HCT116 (cell line): ENCODE results near the gene IL1RAPL1. TPM values are rescaled to one million over a fixed set of nuclear protein-coding genes. Genes with fewer than 3 reads are reported as not detected.

Experiments
- ATAC-seq: fragments of 200-7000 bp; cut with Tn5 transposase; 2 replicates; pipeline ENCODE4 v1.9.1; 2020; ENCODE audit warnings: mild to moderate bottlenecking, moderate library complexity
- BruUV-seq: library from RNA; stranded (reverse); fragments of 400-500 nt; replicated peaks from 2 replicates; lab custom pipeline; 2021; lab: Mats Ljungman, UMichigan
- CTCF ChIA-PET: fragments of 300-600 bp; sonication (Branson Sonifier 250); formaldehyde crosslinking; loops from one replicate; lab custom pipeline; 2021; ENCODE audit warnings: antibody characterized with exemption; lab: Charles Lee
- POLR2A ChIA-PET: fragments of 300-600, 350-600 bp; sonication (Branson Sonifier 250); formaldehyde crosslinking; loops from one replicate; lab custom pipeline; 2021; ENCODE audit warnings: antibody characterized with exemption; lab: Charles Lee
- RAD21 ChIA-PET, 2 experiments: fragments of 300-600 bp; sonication (Branson Sonifier 250); formaldehyde crosslinking; loops; one replicate each; lab custom pipeline; 2023; ENCODE audit warnings: low total read pairs in 2 of 2; ENCODE audit not compliant: uncharacterized antibody in 2 of 2, unreplicated experiment in 2 of 2, low non-redundant PET in 1 of 2; lab: Charles Lee
- DNase-seq: peaks from one replicate; pipeline ENCODE4 v3.0.0-alpha.2; 2010; ENCODE audit warnings: low read depth, low spot score
- H2AFZ ChIP-seq: fragments of 200-600 bp; shearing (Covaris generic), sonication (generic); 2 replicates; pipeline ENCODE4 v1.6.1; 2017; ENCODE audit warnings: low read depth, mixed run types, mixed read lengths, antibody characterized with exemption, low read length; ENCODE audit not compliant: poor library complexity, severe bottlenecking
- H3K27ac ChIP-seq: 2 replicates; pipeline ENCODE4 v1.5.1; 2012; ENCODE audit warnings: low read depth, low read length
- H3K27me3 ChIP-seq: fragments of 200-600 bp; sonication (generic); 2 replicates; pipeline ENCODE4 v1.6.1; 2016; ENCODE audit warnings: mixed run types, low read length, mixed read lengths; ENCODE audit not compliant: insufficient read depth
- H3K36me3 ChIP-seq, 2 experiments: fragments of 200-500 bp in 1 of 2; fragments of 200-600 bp in 1 of 2; sonication (Bioruptor generic) in 1 of 2; sonication (generic) in 1 of 2; 2 replicates each; pipeline versions ENCODE4 v1.5.1 to v1.6.1; 2014 to 2016; ENCODE audit warnings: low read length in 2 of 2, inconsistent platforms in 1 of 2, mixed read lengths in 1 of 2, mixed run types in 1 of 2; ENCODE audit not compliant: insufficient read depth in 2 of 2, control insufficient read depth in 1 of 2
- H3K4me1 ChIP-seq, 2 experiments: fragments of 200-600 bp in 1 of 2; sonication (generic) in 1 of 2; 2 replicates each; pipeline versions ENCODE4 v1.5.1 to v1.6.1; 2012 to 2017; ENCODE audit warnings: low read length in 2 of 2, inconsistent platforms in 1 of 2, mild to moderate bottlenecking in 1 of 2, mixed read lengths in 1 of 2, mixed run types in 1 of 2, moderate library complexity in 1 of 2; ENCODE audit not compliant: insufficient read depth in 2 of 2, control insufficient read depth in 1 of 2
- H3K4me2 ChIP-seq: fragments of 200-600 bp; sonication (generic); 2 replicates; pipeline ENCODE4 v1.6.1; 2017; ENCODE audit warnings: mixed run types, low read length, mixed read lengths
- H3K4me3 ChIP-seq, 2 experiments: fragments of 200-600 bp in 1 of 2; sonication (generic) in 1 of 2; replicated peaks in 1 of 2; 2 replicates each; pipeline ENCODE4 v1.5.1; 2011 to 2016; ENCODE audit warnings: low read length in 2 of 2, control low read depth in 1 of 2, low read depth in 1 of 2, mild to moderate bottlenecking in 1 of 2, mixed read lengths in 1 of 2, mixed run types in 1 of 2
- H3K79me2 ChIP-seq: fragments of 200-600 bp; sonication (generic); 2 replicates; pipeline ENCODE4 v1.6.1; 2017; ENCODE audit warnings: mild to moderate bottlenecking, mixed run types, low read length, moderate library complexity, mixed read lengths; ENCODE audit not compliant: insufficient read depth
- H3K9ac ChIP-seq: fragments of 200-600 bp; sonication (generic); 2 replicates; pipeline ENCODE4 v1.6.1; 2016; ENCODE audit warnings: low read length, mixed read lengths
- H3K9me2 ChIP-seq: fragments of 200-600 bp; sonication (generic), shearing (Covaris generic); 2 replicates; pipeline ENCODE4 v1.6.1; 2017; ENCODE audit warnings: mixed run types, mild to moderate bottlenecking, moderate library complexity; ENCODE audit not compliant: insufficient read depth
- H3K9me3 ChIP-seq, 2 experiments: fragments of 200-500 bp in 1 of 2; fragments of 200-600 bp in 1 of 2; sonication (Bioruptor generic) in 1 of 2; sonication (generic) in 1 of 2; 2 replicates each; pipeline ENCODE4 v1.6.1; 2014 to 2017; ENCODE audit warnings: low read length in 2 of 2, mixed read lengths in 2 of 2, inconsistent platforms in 1 of 2, low read depth in 1 of 2, mild to moderate bottlenecking in 1 of 2, mixed run types in 1 of 2, moderate library complexity in 1 of 2; ENCODE audit not compliant: control insufficient read depth in 1 of 2, insufficient read depth in 1 of 2
- H4K20me1 ChIP-seq: fragments of 200-600 bp; sonication (generic), shearing (Covaris generic); 2 replicates; pipeline ENCODE4 v1.6.1; 2017; ENCODE audit warnings: mixed run types, mild to moderate bottlenecking, moderate library complexity; ENCODE audit not compliant: insufficient read depth
- CTCF ChIP-seq, 3 experiments: fragments of 200-600 bp in 1 of 3; sonication (generic) in 1 of 3; IDR thresholded peaks in 2 of 3; conservative IDR thresholded peaks in 1 of 3; 2 replicates each; pipeline ENCODE4 v1.5.1; 2012 to 2017; ENCODE audit warnings: low read depth in 2 of 3, low read length in 2 of 3, antibody characterized with exemption in 1 of 3, borderline replicate concordance in 1 of 3, control low read depth in 1 of 3, mild to moderate bottlenecking in 1 of 3, mixed read lengths in 1 of 3, mixed run types in 1 of 3, moderate library complexity in 1 of 3; ENCODE audit not compliant: insufficient read depth in 1 of 3
- POLR2AphosphoS5 ChIP-seq: IDR thresholded peaks from 2 replicates; pipeline ENCODE4 v1.6.1; 2011; ENCODE audit warnings: mild to moderate bottlenecking, low read depth, low read length, moderate library complexity
- YY1 ChIP-seq: IDR thresholded peaks from 2 replicates; pipeline ENCODE4 v1.6.1; 2011; ENCODE audit warnings: low read length, low read depth, moderate library complexity, mild to moderate bottlenecking; ENCODE audit not compliant: insufficient replicate concordance; ENCODE audit errors: extremely low read depth
- intact Hi-C: fragments of 100-400 bp; cut with micrococcal nuclease; formaldehyde crosslinking; loops from 2 replicates; pipeline ENCODE4 v1.10.0; 2022
- total RNA-seq: library from RNA; stranded (reverse); gene quantifications from one replicate; pipeline ENCODE4 v1.2.1, GENCODE V29; 2021; ENCODE audit not compliant: unreplicated experiment
- TF ChIP-seq, protein P1 (sequence below): IDR thresholded peaks from 2 replicates; pipeline ENCODE4 v1.6.1; 2012; ENCODE audit warnings: low read depth
- TF ChIP-seq, protein P2 (sequence below): IDR thresholded peaks from 2 replicates; pipeline ENCODE4 v1.6.1; 2012

Gene IL1RAPL1
- total RNA-seq, 1 experiment from 2014 or later = 2.8 TPM

- ChIA-PET RAD21 (no interaction called here), CTCF (no interaction called here), POLR2A (no interaction called here)
- ATAC-seq (no peak), DNase-seq (no peak)
- TF ChIP-seq CTCF (IDR thresholded peaks at IDR 0.05 in 2 of 3, conservative IDR thresholded peaks at IDR 0.05 in 1 of 3; ENCODE audit: borderline replicate concordance in 1 of 3, insufficient read depth in 1 of 3, low read depth in 2 of 3, low read length in 2 of 3) (no peak), YY1 (no peak), POLR2AphosphoS5 (no peak)
- TF ChIP-seq, protein P1, sequence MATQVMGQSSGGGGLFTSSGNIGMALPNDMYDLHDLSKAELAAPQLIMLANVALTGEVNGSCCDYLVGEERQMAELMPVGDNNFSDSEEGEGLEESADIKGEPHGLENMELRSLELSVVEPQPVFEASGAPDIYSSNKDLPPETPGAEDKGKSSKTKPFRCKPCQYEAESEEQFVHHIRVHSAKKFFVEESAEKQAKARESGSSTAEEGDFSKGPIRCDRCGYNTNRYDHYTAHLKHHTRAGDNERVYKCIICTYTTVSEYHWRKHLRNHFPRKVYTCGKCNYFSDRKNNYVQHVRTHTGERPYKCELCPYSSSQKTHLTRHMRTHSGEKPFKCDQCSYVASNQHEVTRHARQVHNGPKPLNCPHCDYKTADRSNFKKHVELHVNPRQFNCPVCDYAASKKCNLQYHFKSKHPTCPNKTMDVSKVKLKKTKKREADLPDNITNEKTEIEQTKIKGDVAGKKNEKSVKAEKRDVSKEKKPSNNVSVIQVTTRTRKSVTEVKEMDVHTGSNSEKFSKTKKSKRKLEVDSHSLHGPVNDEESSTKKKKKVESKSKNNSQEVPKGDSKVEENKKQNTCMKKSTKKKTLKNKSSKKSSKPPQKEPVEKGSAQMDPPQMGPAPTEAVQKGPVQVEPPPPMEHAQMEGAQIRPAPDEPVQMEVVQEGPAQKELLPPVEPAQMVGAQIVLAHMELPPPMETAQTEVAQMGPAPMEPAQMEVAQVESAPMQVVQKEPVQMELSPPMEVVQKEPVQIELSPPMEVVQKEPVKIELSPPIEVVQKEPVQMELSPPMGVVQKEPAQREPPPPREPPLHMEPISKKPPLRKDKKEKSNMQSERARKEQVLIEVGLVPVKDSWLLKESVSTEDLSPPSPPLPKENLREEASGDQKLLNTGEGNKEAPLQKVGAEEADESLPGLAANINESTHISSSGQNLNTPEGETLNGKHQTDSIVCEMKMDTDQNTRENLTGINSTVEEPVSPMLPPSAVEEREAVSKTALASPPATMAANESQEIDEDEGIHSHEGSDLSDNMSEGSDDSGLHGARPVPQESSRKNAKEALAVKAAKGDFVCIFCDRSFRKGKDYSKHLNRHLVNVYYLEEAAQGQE = no peak
- TF ChIP-seq, protein P2, sequence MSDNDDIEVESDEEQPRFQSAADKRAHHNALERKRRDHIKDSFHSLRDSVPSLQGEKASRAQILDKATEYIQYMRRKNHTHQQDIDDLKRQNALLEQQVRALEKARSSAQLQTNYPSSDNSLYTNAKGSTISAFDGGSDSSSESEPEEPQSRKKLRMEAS = no peak
- Histone ChIP-seq H2AFZ (no peak overlapping the region), H3K9me3 (no peaks in the 10 kb centered on the region), H3K9ac (no peak overlapping the region), H4K20me1 (no peaks in the 10 kb centered on the region), H3K4me3 (no peak overlapping the region), H3K9me2 (no peaks in the 10 kb centered on the region), H3K4me1 (no peaks in the 10 kb centered on the region), H3K36me3 (no peaks in the 10 kb centered on the region), H3K27ac (no peak overlapping the region), H3K4me2 (no peak overlapping the region), H3K27me3 (no peaks in the 10 kb centered on the region), H3K79me2 (no peaks in the 10 kb centered on the region)
- no TSS peak for BruUV-seq
- intact Hi-C loops = no loop called here
These were observed 1335.4 kb downstream of the IL1RAPL1 start for GRCh38 chrX:29922607-29923006.
